GM12878 (cell line): ENCODE data around the gene TSHB. TPM values are rescaled to one million over a fixed set of nuclear protein-coding genes. Genes with fewer than 3 reads are reported as not detected.

Source experiments
- BACH1 ChIP-seq: fragments of 450-650 bp; IDR thresholded peaks from 2 replicates; pipeline ENCODE4 v1.6.1; 2017; ENCODE audit warnings: mild to moderate bottlenecking, borderline replicate concordance
- CBX3 ChIP-seq: fragments of 200-600 bp; sonication (generic); IDR thresholded peaks from 2 replicates; pipeline ENCODE4 v1.6.1; 2016; ENCODE audit warnings: low read depth, borderline replicate concordance
- HSF1 ChIP-seq: fragments of 150-350 bp; IDR thresholded peaks from 2 replicates; pipeline ENCODE4 v1.6.1; 2014; ENCODE audit warnings: mild to moderate bottlenecking, low read depth, low read length
- IKZF1 ChIP-seq: fragments of 450-650 bp; conservative IDR thresholded peaks from 2 replicates; pipeline ENCODE4 v1.6.1; 2017; ENCODE audit warnings: antibody characterized with exemption, mild to moderate bottlenecking
- JUNB ChIP-seq: IDR thresholded peaks from 2 replicates; pipeline ENCODE4 v1.6.1; 2016; ENCODE audit warnings: antibody characterized with exemption, mild to moderate bottlenecking
- LARP7 ChIP-seq: fragments of 450-650 bp; IDR thresholded peaks from 2 replicates; pipeline ENCODE4 v1.6.1; 2017; ENCODE audit warnings: mild to moderate bottlenecking
- MTA2 ChIP-seq: fragments of 450-650 bp; IDR thresholded peaks from 2 replicates; pipeline ENCODE4 v1.6.1; 2016; ENCODE audit warnings: low read depth, mild to moderate bottlenecking, moderate library complexity
- NR2F1 ChIP-seq: fragments of 450-650 bp; conservative IDR thresholded peaks from 2 replicates; pipeline ENCODE4 v1.6.1; 2017; ENCODE audit warnings: mild to moderate bottlenecking
- PRDM15 ChIP-seq: fragments of 450-650 bp; formaldehyde crosslinking; IDR thresholded peaks from 2 replicates; pipeline ENCODE4 v1.4.0; 2020; ENCODE audit warnings: mild to moderate bottlenecking, moderate library complexity
- RB1 ChIP-seq: fragments of 450-650 bp; formaldehyde crosslinking; IDR thresholded peaks from 2 replicates; pipeline ENCODE4 v1.6.1; 2017; ENCODE audit warnings: mild to moderate bottlenecking, borderline replicate concordance
- RUNX3 ChIP-seq: IDR thresholded peaks from 2 replicates; pipeline ENCODE4 v1.6.1; 2012; ENCODE audit warnings: low read length, inconsistent platforms
- SPI1 ChIP-seq: IDR thresholded peaks from 2 replicates; pipeline ENCODE4 v1.6.1; 2011; ENCODE audit warnings: low read depth, mild to moderate bottlenecking, low read length, moderate library complexity, borderline replicate concordance; ENCODE audit not compliant: insufficient read depth
- TCF7 ChIP-seq: IDR thresholded peaks from 2 replicates; pipeline ENCODE4 v1.6.1; 2014; ENCODE audit warnings: antibody characterized with exemption, borderline replicate concordance
- ZBTB33 ChIP-seq: fragments of 450-650 bp; IDR thresholded peaks from 2 replicates; pipeline ENCODE4 v1.6.1; 2017; ENCODE audit warnings: mild to moderate bottlenecking
- ZBTB40 ChIP-seq: fragments of 450-650 bp; IDR thresholded peaks from 2 replicates; pipeline ENCODE4 v1.6.1; 2016; ENCODE audit warnings: mild to moderate bottlenecking, moderate library complexity, borderline replicate concordance
- polyA plus RNA-seq, 11 experiments: library from polyadenylated mRNA; depleted of rRNA in 4 of 11; unstranded in 6 of 11; stranded (reverse) in 5 of 11; fragments of >200 nt; fragmentation: Nextera tagmentation in 4 of 11; fragmentation: Illumina TruSeq in 1 of 11; extraction: Ambion mirVana in 4 of 11; extraction: Trizol in 1 of 11; gene quantifications; 1 replicate in 1 of 11; 2 replicates in 10 of 11; pipeline versions ENCODE4 v1.2.1 to v1.2.3, GENCODE V29; 2011 to 2016; ENCODE audit warnings: inconsistent platforms in 2 of 11, missing spikeins in 2 of 11, low read depth in 1 of 11
- total RNA-seq, 4 experiments: library from RNA; depleted of rRNA in 3 of 4; stranded (reverse); fragments of >200 nt in 3 of 4; fragmentation: Illumina TruSeq in 1 of 4; extraction: Trizol in 1 of 4; gene quantifications; 2 replicates each; pipeline versions ENCODE4 v1.2.1 to v1.2.3, GENCODE V29; 2013 to 2021

Gene TSHB
- total and polyA plus RNA-seq, 10 of the 15 experiments (the other 5 are each of a cell fraction or from before 2014, with no cell fraction given), result not detected

GRCh38 chr1:115062542-115063004 lies 32.9 kb downstream of the TSHB start (continued):
- no peak for TF ChIP-seq PRDM15 (CRISPR knock-in tag)
- TF ChIP-seq LARP7, result no peak
- no peak for TF ChIP-seq ZBTB33
- no peak for TF ChIP-seq SPI1
- TF ChIP-seq CBX3, result no peak
- TF ChIP-seq NR2F1, result peak; percentile 53; the same call in 1 of the 2 replicates
- peak; percentile 27; the same call in 1 of the 2 replicates for TF ChIP-seq RUNX3
- TF ChIP-seq TCF7, result no peak
- no peak for TF ChIP-seq ZBTB40
- TF ChIP-seq BACH1, result no peak
- TF ChIP-seq IKZF1, result peak; percentile 71
- no peak for TF ChIP-seq JUNB
- peak; percentile 50; the same call in 1 of the 2 replicates for TF ChIP-seq MTA2
- no peak for TF ChIP-seq HSF1
- no peak for TF ChIP-seq RB1
